Neural progenitor cell (in vitro differentiated cells): ENCODE measurements around the gene RNF14. TPM values are rescaled to one million over a fixed set of nuclear protein-coding genes. Genes with fewer than 3 reads are reported as not detected.

Experiments
- DNase-seq: peaks from one replicate; pipeline ENCODE4 v3.0.0-alpha.2; 2016; ENCODE audit warnings: low spot score
- H2AFZ ChIP-seq: fragments of 200-600 bp; sonication (generic); replicated peaks from 2 replicates; pipeline ENCODE4 v1.6.1; 2016; ENCODE audit warnings: antibody characterized with exemption
- H3F3A ChIP-seq: fragments of 200-600 bp; sonication (generic); 2 replicates; pipeline ENCODE4 v1.6.1; 2016; ENCODE audit warnings: antibody characterized with exemption, low read depth
- H3K27ac ChIP-seq: fragments of 200-600 bp; sonication (generic); 2 replicates; pipeline ENCODE4 v1.5.1; 2016; ENCODE audit warnings: mild to moderate bottlenecking
- H3K27me3 ChIP-seq: fragments of 200-600 bp; sonication (generic); 2 replicates; pipeline ENCODE4 v1.6.1; 2016; ENCODE audit warnings: mild to moderate bottlenecking, moderate library complexity
- H3K36me3 ChIP-seq: fragments of 200-600 bp; sonication (generic); 2 replicates; pipeline ENCODE4 v1.5.1; 2016
- H3K4me1 ChIP-seq: fragments of 200-600 bp; sonication (generic); 2 replicates; pipeline ENCODE4 v1.6.1; 2016; ENCODE audit warnings: mixed run types
- H3K4me2 ChIP-seq: fragments of 200-600 bp; sonication (generic); 2 replicates; pipeline ENCODE4 v1.6.1; 2016
- H3K4me3 ChIP-seq: fragments of 200-600 bp; sonication (generic); 2 replicates; pipeline ENCODE4 v1.5.1; 2016
- H3K79me2 ChIP-seq: fragments of 200-600 bp; sonication (generic); 2 replicates; pipeline ENCODE4 v1.6.1; 2016; ENCODE audit warnings: low read depth
- H3K9ac ChIP-seq: fragments of 200-600 bp; sonication (generic); 2 replicates; pipeline ENCODE4 v1.6.1; 2016
- H3K9me3 ChIP-seq: fragments of 200-600 bp; sonication (generic); 2 replicates; pipeline ENCODE4 v1.5.1; 2016; ENCODE audit warnings: low read depth
- H4K20me1 ChIP-seq: fragments of 200-600 bp; sonication (generic); 2 replicates; pipeline ENCODE4 v1.6.1; 2016; ENCODE audit warnings: low read depth
- H3K27ac Mint-ChIP-seq: 3 replicates; pipeline ENCODE4 v1.8.0; 2021; ENCODE audit warnings: mixed read lengths
- H3K27me3 Mint-ChIP-seq: 2 replicates; pipeline ENCODE4 v1.8.0; 2022; ENCODE audit warnings: low read depth, mild to moderate bottlenecking, inconsistent platforms, moderate library complexity, mixed read lengths; ENCODE audit not compliant: insufficient read depth
- H3K36me3 Mint-ChIP-seq: 3 replicates; pipeline ENCODE4 v1.8.0; 2021; ENCODE audit warnings: mixed read lengths
- H3K4me1 Mint-ChIP-seq: 3 replicates; pipeline ENCODE4 v1.8.0; 2021; ENCODE audit warnings: mixed read lengths
- H3K4me3 Mint-ChIP-seq: 3 replicates; pipeline ENCODE4 v1.8.0; 2021; ENCODE audit warnings: mild to moderate bottlenecking, moderate library complexity, mixed read lengths
- H3K9me3 Mint-ChIP-seq: 3 replicates; pipeline ENCODE4 v1.8.0; 2020; ENCODE audit warnings: mixed read lengths
- EZH2 ChIP-seq: fragments of 200-600 bp; sonication (generic); IDR thresholded peaks from 2 replicates; pipeline ENCODE4 v1.6.1; 2017; ENCODE audit warnings: antibody characterized with exemption, mild to moderate bottlenecking, moderate library complexity
- EZH2phosphoT487 ChIP-seq: fragments of 200-600 bp; sonication (generic); IDR thresholded peaks from 2 replicates; pipeline ENCODE4 v1.6.1; 2017; ENCODE audit warnings: antibody characterized with exemption
- total RNA-seq: library from RNA; depleted of rRNA; stranded (reverse); fragments of >200 nt; gene quantifications from 2 replicates; pipeline ENCODE4 v1.2.3, GENCODE V29; 2015; ENCODE audit warnings: low replicate concordance
- TF ChIP-seq, protein P1 (sequence below): fragments of 200-600 bp; sonication (generic); IDR thresholded peaks from 2 replicates; pipeline ENCODE4 v1.5.1; 2017; ENCODE audit warnings: antibody characterized with exemption, mild to moderate bottlenecking

The RNF14 gene
- total RNA-seq, 1 donor from 2014 or later = 41.2 TPM

DNA sequence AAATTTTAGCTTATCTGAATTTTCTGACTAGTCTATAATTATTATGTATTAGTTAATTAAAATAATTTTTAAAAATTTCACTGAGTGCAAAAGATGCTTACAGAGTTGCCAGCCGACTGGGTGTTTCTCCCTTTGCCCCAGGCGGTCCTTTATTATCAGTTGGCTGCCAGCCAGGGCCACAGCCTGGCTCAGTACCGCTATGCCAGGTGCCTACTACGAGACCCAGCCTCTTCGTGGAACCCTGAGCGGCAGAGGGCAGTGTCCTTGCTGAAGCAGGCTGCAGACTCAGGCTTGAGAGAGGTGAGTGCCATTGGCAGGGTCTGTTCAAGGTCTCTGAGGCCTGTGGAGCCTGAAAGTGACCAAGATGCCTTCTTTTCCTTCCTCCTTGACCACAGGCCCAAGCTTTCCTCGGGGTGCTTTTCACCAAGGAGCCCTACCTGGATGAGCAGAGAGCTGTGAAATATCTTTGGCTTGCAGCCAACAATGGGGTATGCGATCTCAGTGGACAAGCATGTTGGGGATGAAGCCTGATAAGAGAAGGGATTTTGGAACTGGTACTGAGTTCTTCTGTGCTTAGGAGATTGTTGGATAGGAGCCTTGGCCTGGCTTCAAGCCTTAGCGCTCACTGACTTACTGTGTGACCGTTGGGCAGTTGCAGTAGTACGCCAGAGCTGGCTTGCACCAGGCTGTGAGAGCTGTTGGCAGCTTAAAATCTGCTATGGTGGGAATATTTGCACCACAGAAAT, 34.6 kb upstream of the RNF14 start:
- Mint-ChIP-seq H3K4me3 (no peak overlapping the region), H3K36me3 (peaks cover 21% of the 10 kb centered on the region), H3K27ac (no peak overlapping the region), H3K9me3 (no peaks in the 10 kb centered on the region), H3K27me3 (no peaks in the 10 kb centered on the region), H3K4me1 (no peaks in the 10 kb centered on the region)
- no peak overlapping the region for H3K27ac ChIP-seq
- H3F3A ChIP-seq = peaks cover under 1% of the 10 kb centered on the region
- H2AFZ ChIP-seq = no peak overlapping the region
- no peak overlapping the region for H3K4me3 ChIP-seq
- DNase-seq = no peak
- TF ChIP-seq EZH2phosphoT487 (no peak), EZH2 (no peak)
- TF ChIP-seq, protein P1, sequence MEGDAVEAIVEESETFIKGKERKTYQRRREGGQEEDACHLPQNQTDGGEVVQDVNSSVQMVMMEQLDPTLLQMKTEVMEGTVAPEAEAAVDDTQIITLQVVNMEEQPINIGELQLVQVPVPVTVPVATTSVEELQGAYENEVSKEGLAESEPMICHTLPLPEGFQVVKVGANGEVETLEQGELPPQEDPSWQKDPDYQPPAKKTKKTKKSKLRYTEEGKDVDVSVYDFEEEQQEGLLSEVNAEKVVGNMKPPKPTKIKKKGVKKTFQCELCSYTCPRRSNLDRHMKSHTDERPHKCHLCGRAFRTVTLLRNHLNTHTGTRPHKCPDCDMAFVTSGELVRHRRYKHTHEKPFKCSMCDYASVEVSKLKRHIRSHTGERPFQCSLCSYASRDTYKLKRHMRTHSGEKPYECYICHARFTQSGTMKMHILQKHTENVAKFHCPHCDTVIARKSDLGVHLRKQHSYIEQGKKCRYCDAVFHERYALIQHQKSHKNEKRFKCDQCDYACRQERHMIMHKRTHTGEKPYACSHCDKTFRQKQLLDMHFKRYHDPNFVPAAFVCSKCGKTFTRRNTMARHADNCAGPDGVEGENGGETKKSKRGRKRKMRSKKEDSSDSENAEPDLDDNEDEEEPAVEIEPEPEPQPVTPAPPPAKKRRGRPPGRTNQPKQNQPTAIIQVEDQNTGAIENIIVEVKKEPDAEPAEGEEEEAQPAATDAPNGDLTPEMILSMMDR = no peak
- H3K27me3 ChIP-seq = no peaks in the 10 kb centered on the region
- H3K36me3 ChIP-seq = peaks cover 3% of the 10 kb centered on the region
- H3K9me3 ChIP-seq = no peaks in the 10 kb centered on the region
- no peaks in the 10 kb centered on the region for H4K20me1 ChIP-seq
- H3K79me2 ChIP-seq = no peaks in the 10 kb centered on the region
- no peak overlapping the region for H3K9ac ChIP-seq
- no peak overlapping the region for H3K4me2 ChIP-seq
- H3K4me1 ChIP-seq = no peaks in the 10 kb centered on the region

DNA sequence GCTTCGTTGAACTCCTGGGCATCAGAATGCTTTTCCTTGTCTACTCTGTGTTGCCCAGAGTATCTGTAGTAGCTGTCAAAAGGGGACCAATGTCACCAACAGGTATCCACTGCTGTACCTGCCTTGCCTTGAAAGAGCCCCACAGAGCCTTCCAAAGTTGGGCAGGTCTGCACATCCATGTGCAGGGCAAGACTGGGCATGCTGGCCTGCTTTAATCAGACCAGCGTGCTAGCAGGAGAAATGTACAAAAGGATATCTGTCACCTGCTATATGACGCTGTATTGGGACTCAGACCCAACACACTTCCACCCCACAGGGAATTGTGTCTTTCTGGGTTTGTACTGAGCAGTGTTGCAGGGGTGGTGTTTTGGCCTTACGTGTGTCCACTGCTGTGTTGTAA, 33.4 kb upstream of the RNF14 start:
- Histone ChIP-seq H3F3A (peaks cover 3% of the 10 kb centered on the region), H3K4me3 (no peak overlapping the region), H3K4me1 (no peaks in the 10 kb centered on the region), H3K27me3 (no peaks in the 10 kb centered on the region), H2AFZ (no peak overlapping the region), H3K9ac (no peak overlapping the region), H3K36me3 (peaks cover 3% of the 10 kb centered on the region), H4K20me1 (no peaks in the 10 kb centered on the region), H3K4me2 (no peak overlapping the region), H3K27ac (no peak overlapping the region), H3K9me3 (no peaks in the 10 kb centered on the region), H3K79me2 (no peaks in the 10 kb centered on the region)
- TF ChIP-seq EZH2 = no peak
- TF ChIP-seq, protein P1 = no peak
- TF ChIP-seq EZH2phosphoT487 = no peak
- DNase-seq = no peak
- peaks cover 21% of the 10 kb centered on the region for H3K36me3 Mint-ChIP-seq
- H3K27ac Mint-ChIP-seq = no peak overlapping the region
- H3K4me3 Mint-ChIP-seq = no peak overlapping the region
- no peaks in the 10 kb centered on the region for H3K27me3 Mint-ChIP-seq
- no peaks in the 10 kb centered on the region for H3K9me3 Mint-ChIP-seq
- no peaks in the 10 kb centered on the region for H3K4me1 Mint-ChIP-seq

DNA sequence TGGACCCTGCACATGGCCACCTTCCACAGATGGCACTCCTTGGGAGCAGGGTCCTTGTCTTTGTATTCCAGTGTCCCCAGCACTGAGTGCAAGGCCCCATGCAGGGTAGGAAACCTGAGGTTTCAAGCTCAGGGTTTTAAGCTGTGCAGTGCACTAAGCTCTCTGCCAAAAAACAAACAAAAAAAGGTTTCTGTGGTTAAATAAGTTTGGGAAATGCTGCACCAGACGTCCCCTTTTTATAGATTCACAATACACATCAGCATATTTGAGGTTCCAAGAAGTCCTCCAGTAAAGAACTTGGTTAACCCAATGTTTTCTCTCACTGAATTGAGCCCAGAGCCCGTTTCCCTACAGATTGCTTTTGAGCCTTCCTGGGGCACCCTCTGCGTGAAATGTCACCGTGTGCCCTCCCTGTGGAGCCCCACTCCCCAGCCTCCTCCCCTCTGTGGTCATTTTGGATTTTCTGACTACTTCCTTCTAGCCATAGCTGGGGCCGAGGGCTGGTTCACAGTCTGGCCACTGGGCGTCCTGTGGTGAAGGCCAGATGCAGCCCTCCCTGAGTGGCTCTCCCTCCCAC, 28.1 kb upstream of the RNF14 start:
- H3K27ac Mint-ChIP-seq = peak overlapping the region; percentile 65
- no peaks in the 10 kb centered on the region for H3K9me3 ChIP-seq
- no peaks in the 10 kb centered on the region for H3K9me3 Mint-ChIP-seq
- no peaks in the 10 kb centered on the region for H3K79me2 ChIP-seq
- H3F3A ChIP-seq = peaks cover 3% of the 10 kb centered on the region
- H3K9ac ChIP-seq = no peak overlapping the region
- H3K4me1 Mint-ChIP-seq = peaks cover 6% of the 10 kb centered on the region
- TF ChIP-seq EZH2phosphoT487 (no peak), EZH2 (no peak)
- TF ChIP-seq, protein P1 = no peak
- H3K36me3 ChIP-seq = no peaks in the 10 kb centered on the region
- H3K27me3 ChIP-seq = no peaks in the 10 kb centered on the region
- H3K36me3 Mint-ChIP-seq = peaks cover 6% of the 10 kb centered on the region
- H3K4me3 ChIP-seq = no peak overlapping the region
- no peaks in the 10 kb centered on the region for H3K27me3 Mint-ChIP-seq
- H3K4me3 Mint-ChIP-seq = no peak overlapping the region
- H2AFZ ChIP-seq = no peak overlapping the region
- no peak for DNase-seq
- H3K27ac ChIP-seq = no peak overlapping the region
- H3K4me2 ChIP-seq = no peak overlapping the region
- H4K20me1 ChIP-seq = no peaks in the 10 kb centered on the region
- peaks cover 7% of the 10 kb centered on the region for H3K4me1 ChIP-seq
